Activated T-helper 9 cell treated with anti-CD3 and anti-CD28 coated beads, Interleukin-2, amount 50 U/mL, for 16 hours (primary cell): ENCODE results near the gene TSSK1B.
"Not testable (repeated sequence)": the region's sequence is repeated elsewhere in the genome, so short reads cannot be mapped to it uniquely, and the experiment has no call there.

Experiments
- DNase-seq: peaks from one replicate; pipeline ENCODE4 v3.0.0-alpha.2; 2020; ENCODE audit warnings: low read depth

The TSSK1B gene

DNA sequence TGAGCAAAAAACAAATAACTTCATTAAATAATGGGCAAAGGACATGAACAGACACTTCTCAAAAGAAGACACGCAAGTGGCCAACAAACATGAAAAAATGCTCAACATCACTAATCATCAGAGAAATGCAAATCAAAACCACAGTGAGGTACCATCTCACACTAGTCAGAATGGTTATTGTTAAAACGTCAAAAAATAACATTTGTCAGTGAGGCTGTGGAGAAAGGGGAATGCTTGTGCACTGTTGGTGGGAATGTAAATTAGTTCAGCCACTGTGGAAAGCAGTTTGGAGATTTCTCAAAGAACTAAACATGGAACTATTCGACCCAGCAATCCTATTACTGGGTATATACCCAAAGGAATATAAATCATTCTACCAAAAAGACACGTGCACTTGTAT is 36.8 kb downstream of the TSSK1B start:
- DNase-seq, result not testable (repeated sequence)

DNA sequence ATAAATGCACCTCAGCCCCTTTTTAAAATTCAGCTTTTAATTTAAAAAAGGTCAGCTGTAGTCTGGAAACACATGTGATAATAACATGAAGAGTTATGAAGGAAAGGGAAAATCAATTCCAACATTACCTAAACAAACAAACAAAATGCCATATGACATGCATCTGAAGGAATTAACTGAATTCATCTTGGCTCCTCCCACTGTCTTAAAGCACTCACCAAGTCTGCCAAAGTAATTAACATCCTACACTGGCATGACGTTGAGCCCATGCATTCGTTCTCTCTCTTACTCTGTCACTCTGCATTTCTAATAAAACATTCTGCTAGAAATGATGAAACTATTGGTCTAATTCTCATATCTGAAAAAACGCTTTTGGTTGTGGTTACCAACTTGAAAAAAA is 37.7 kb downstream of the TSSK1B start:
- no peak for DNase-seq

DNA sequence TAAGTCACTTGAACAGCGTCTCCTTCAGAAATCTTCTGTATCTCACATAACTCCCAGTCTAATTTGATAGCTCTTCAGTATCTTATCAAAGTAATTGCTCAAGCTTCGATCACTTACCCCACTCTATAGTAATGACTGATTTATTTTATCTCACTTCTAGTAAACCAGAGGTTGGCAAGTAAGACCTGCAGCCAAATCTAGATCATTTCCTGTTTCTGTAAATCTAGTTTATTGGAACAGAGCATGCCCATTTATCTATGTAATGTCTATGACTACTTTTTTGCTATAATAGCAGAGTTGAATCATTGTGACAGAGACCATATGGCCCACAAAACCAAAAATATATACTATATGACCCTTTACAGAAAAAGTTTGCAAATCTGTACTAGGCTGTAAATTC is 40.1 kb downstream of the TSSK1B start:
- DNase-seq, result no peak

DNA sequence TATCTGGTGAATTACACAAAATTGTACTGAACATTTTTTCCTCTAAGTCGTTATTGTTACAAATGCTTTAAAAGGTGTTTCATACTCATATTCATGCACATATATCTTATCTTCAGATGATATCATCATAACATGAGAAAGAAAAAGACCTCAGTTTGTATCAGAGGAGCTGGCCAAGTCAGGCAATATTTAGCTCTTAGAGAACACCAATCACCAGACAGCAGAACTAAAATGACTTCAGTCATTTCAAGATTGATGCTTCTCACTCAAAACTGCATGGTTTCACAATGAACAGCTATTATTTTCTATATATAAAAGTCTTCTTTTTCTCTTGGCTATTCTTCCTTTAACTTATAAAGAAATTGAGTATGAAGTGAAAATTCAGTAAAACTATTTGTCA is 44.6 kb downstream of the TSSK1B start:
- DNase-seq, result no peak

DNA sequence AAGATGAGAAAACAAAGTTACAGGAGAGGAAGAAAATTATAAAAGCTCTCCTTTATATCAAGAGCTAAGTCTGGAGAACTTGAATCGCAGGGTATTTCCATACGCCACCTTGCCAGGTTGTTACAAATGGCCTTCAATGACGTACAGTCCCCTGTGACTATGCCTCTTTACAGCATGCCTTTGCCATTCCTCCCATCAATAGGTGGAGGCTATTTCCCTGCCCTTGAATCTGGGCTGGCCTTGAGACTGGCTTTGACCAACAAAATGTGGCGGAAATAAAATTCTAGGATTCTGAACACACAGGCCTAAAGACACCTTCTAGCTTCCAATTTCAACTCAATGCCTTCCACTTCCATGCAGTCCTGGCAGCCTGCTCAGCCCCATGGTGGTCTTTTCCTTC is 45.7 kb downstream of the TSSK1B start:
- no peak for DNase-seq

DNA sequence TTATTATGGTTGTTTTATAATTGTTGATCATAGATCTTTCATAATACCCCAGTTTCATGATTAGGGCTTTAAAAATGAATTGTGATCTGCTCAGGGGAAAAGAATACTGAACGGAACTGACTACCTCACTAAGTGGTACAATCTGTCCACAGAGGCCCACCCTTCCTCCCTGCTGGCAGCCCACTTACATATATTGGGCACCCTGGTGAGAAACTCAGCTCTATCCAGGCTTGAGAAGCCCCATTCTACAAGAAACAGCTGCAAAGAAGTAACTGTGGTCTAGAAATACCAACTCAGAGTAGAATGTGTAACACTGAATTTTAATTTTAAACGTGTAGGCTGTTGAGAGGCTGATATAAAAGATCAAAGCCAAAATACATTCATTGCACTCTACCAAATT is 46.9 kb downstream of the TSSK1B start:
- no peak for DNase-seq

DNA sequence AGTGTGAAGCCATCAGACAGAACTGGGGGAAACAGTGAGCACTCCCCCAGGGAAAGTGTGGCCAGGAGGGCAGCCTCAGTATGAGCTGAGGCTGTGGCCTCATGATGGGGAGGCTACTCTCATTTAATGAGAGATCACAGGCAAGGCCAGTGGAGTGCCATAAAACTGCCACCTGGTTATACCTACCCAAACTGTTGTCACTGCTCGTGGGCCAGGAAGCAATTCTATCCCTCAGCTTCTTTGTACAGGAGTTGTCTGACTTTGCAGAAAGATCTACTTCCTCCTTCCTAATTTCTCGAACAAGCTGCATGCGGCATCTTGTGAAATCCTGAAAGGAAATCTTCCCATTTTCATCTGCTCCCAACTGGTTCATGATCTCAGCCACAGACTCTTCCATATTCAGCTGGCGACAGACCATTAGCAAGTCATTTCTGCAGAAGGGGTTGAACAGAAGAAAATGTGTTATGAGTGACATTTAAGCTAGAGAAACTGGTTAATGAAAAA is 50.0 kb downstream of the TSSK1B start:
- DNase-seq, result no peak

DNA sequence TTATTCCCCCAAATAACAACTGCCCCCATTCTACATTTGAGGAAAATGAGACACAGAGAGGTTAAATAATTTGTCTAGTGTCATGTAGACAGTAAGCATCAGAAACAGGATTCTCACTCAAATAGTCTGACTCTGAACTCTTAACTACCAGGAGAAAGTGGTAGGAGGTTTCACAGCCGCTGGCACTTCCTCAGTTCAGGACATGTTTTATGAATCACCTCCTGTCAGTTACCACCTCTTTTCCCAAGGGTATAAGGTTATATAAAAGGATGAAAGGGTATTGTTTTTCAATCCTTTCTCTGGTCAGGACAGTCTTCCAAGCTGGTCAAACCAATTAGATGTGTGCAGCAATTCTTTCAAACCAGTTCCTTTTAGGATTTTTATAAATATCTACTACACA is 52.1 kb downstream of the TSSK1B start:
- DNase-seq, result no peak
